Endothelial cell of umbilical vein (primary cell): ENCODE measurements around the gene SIPA1L3. TPM values are rescaled to one million over a fixed set of nuclear protein-coding genes. Genes with fewer than 3 reads are reported as not detected.

ENCODE experiments used
- BruUV-seq: library from RNA; stranded (reverse); fragments of 400-500 nt; replicated peaks from 2 replicates; lab custom pipeline; 2021; lab: Mats Ljungman, UMichigan
- CTCF ChIA-PET: fragments of 300-600, 350-600 bp; sonication (Branson Sonifier 250); formaldehyde crosslinking; loops from one replicate; lab custom pipeline; 2021; ENCODE audit warnings: antibody characterized with exemption, inconsistent platforms; lab: Charles Lee
- POLR2A ChIA-PET: fragments of 300-600, 350-600 bp; sonication (Branson Sonifier 250); formaldehyde crosslinking; loops from one replicate; lab custom pipeline; 2021; ENCODE audit warnings: antibody characterized with exemption, inconsistent platforms; lab: Charles Lee
- DNase-seq: peaks from one replicate; pipeline ENCODE4 v3.0.0-alpha.2; 2011; ENCODE audit warnings: low read depth, low spot score
- FAIRE-seq: peaks from 2 replicates; lab custom pipeline; 2011; peaks lifted over from hg19 to GRCh38; lab: Jason Lieb, UNC
- H2AFZ ChIP-seq: 2 replicates; pipeline ENCODE4 v1.6.0; 2012; ENCODE audit warnings: low read depth, low read length, control low read depth, inconsistent platforms
- H3K27ac ChIP-seq: 2 replicates; pipeline ENCODE4 v1.5.1; 2011; ENCODE audit warnings: low read depth, mild to moderate bottlenecking, control low read depth, low read length, moderate library complexity; ENCODE audit not compliant: insufficient read depth
- H3K27me3 ChIP-seq, 2 experiments: 2 replicates each; pipeline versions ENCODE4 v1.6.0 to v1.6.1; 2011; ENCODE audit warnings: low read length in 2 of 2, mixed read lengths in 1 of 2; ENCODE audit not compliant: control insufficient read depth in 2 of 2, insufficient read depth in 2 of 2
- H3K36me3 ChIP-seq, 2 experiments: 2 replicates in 1 of 2; 3 replicates in 1 of 2; pipeline ENCODE4 v1.5.1; 2011; ENCODE audit warnings: low read length in 2 of 2, mild to moderate bottlenecking in 1 of 2, moderate library complexity in 1 of 2; ENCODE audit not compliant: control insufficient read depth in 2 of 2, insufficient read depth in 2 of 2; ENCODE audit errors: extremely low read depth in 1 of 2
- H3K4me1 ChIP-seq: 3 replicates; pipeline ENCODE4 v1.5.1; 2011; ENCODE audit warnings: mild to moderate bottlenecking, low read length; ENCODE audit not compliant: control insufficient read depth, insufficient read depth; ENCODE audit errors: extremely low read depth
- H3K4me2 ChIP-seq: 2 replicates; pipeline ENCODE4 v1.6.1; 2011; ENCODE audit warnings: low read length, control low read depth, mixed read lengths; ENCODE audit not compliant: insufficient read depth
- H3K4me3 ChIP-seq, 3 experiments: fragments of 200-600 bp in 1 of 3; sonication (generic), shearing (Covaris generic) in 1 of 3; replicated peaks in 1 of 3; 2 replicates each; pipeline ENCODE4 v1.5.1; 2011 to 2016; ENCODE audit warnings: control low read depth in 3 of 3, low read length in 3 of 3, mild to moderate bottlenecking in 2 of 3, inconsistent platforms in 1 of 3, low read depth in 1 of 3, moderate library complexity in 1 of 3; ENCODE audit not compliant: insufficient read depth in 1 of 3
- H3K79me2 ChIP-seq: 2 replicates; pipeline ENCODE4 v1.6.0; 2012; ENCODE audit warnings: low read length, inconsistent platforms; ENCODE audit not compliant: control insufficient read depth, insufficient read depth
- H3K9ac ChIP-seq: replicated peaks from 2 replicates; pipeline ENCODE3; 2011; ENCODE audit warnings: low read length, control low read depth; ENCODE audit not compliant: insufficient read depth; ENCODE audit errors: extremely low read depth
- H3K9me1 ChIP-seq: replicated peaks from 3 replicates; pipeline ENCODE4 v1.6.0; 2011; ENCODE audit warnings: mild to moderate bottlenecking, low read length; ENCODE audit not compliant: control insufficient read depth, insufficient read depth; ENCODE audit errors: extremely low read depth
- H3K9me3 ChIP-seq: replicated peaks from 2 replicates; pipeline ENCODE4 v1.5.1; 2012; ENCODE audit warnings: low read length, inconsistent platforms; ENCODE audit not compliant: control insufficient read depth, insufficient read depth
- H4K20me1 ChIP-seq: replicated peaks from 2 replicates; pipeline ENCODE3; 2011; ENCODE audit warnings: mild to moderate bottlenecking, low read length; ENCODE audit not compliant: control insufficient read depth, insufficient read depth; ENCODE audit errors: extremely low read depth
- CTCF ChIP-seq, 2 donors: IDR thresholded peaks; 1 replicate in 1 of 2; 2 replicates in 1 of 2; pipeline ENCODE4 v1.5.1; 2011; ENCODE audit warnings: low read length in 2 of 2, mild to moderate bottlenecking in 2 of 2, moderate library complexity in 2 of 2, control low read depth in 1 of 2, inconsistent platforms in 1 of 2, low read depth in 1 of 2; ENCODE audit not compliant: insufficient read depth in 1 of 2; ENCODE audit errors: extremely low read depth in 1 of 2
- EZH2 ChIP-seq: IDR thresholded peaks from 2 replicates; pipeline ENCODE4 v1.6.1; 2012; ENCODE audit warnings: borderline replicate concordance, low read depth, mild to moderate bottlenecking, moderate library complexity, low read length, inconsistent platforms; ENCODE audit not compliant: severe bottlenecking
- FOS ChIP-seq: IDR thresholded peaks from 2 replicates; pipeline ENCODE4 v1.6.1; 2011; ENCODE audit warnings: mild to moderate bottlenecking, low read length, moderate library complexity, borderline replicate concordance; ENCODE audit not compliant: insufficient read depth
- GATA2 ChIP-seq: IDR thresholded peaks from 2 replicates; pipeline ENCODE4 v1.7.0; 2011; ENCODE audit warnings: low read depth, mild to moderate bottlenecking, moderate library complexity, mixed read lengths, low read length; ENCODE audit not compliant: insufficient read length, insufficient read depth
- JUN ChIP-seq: IDR thresholded peaks from 2 replicates; pipeline ENCODE4 v1.6.1; 2011; ENCODE audit warnings: borderline replicate concordance, low read depth; ENCODE audit not compliant: insufficient read length, insufficient read depth
- MAX ChIP-seq: IDR thresholded peaks from 2 replicates; pipeline ENCODE4 v1.6.1; 2011; ENCODE audit not compliant: insufficient read depth, insufficient read length
- MYC ChIP-seq: IDR thresholded peaks from one replicate; pipeline ENCODE4 v1.6.1; 2011; ENCODE audit warnings: mild to moderate bottlenecking, low read depth, low read length
- POLR2A ChIP-seq: IDR thresholded peaks from 2 replicates; pipeline ENCODE4 v1.6.1; 2012; ENCODE audit warnings: low read depth, mild to moderate bottlenecking, control low read depth, low read length
- POLR2AphosphoS5 ChIP-seq: IDR thresholded peaks from 2 replicates; pipeline ENCODE4 v1.6.1; 2012; ENCODE audit warnings: low read depth, mild to moderate bottlenecking, control low read depth, low read length, moderate library complexity; ENCODE audit not compliant: insufficient read depth
- dilution Hi-C: fragments of 300-500 bp; cut with MboI; formaldehyde crosslinking; loops from one replicate; pipeline ENCODE4 v1.15.0; 2019; ENCODE audit warnings: low sequenced_read_pairs; ENCODE audit not compliant: extremely low pct_ligation_motif_present
- intact Hi-C: fragments of 100-400 bp; cut with micrococcal nuclease; formaldehyde crosslinking; loops from one replicate; pipeline ENCODE4 v1.10.0; 2022
- polyA plus RNA-seq, 4 experiments: library from polyadenylated mRNA; depleted of rRNA in 3 of 4; stranded (reverse) in 3 of 4; unstranded in 1 of 4; fragments of >200 nt; gene quantifications; 2 replicates each; pipeline versions ENCODE4 v1.2.1 to v1.2.3, GENCODE V29; 2011 to 2012; ENCODE audit warnings: missing spikeins in 1 of 4
- total RNA-seq: library from RNA; stranded (reverse); gene quantifications from 2 replicates; pipeline ENCODE4 v1.2.3, GENCODE V29; 2021

Gene SIPA1L3
- total and polyA plus RNA-seq, 2 donors (not counting 3 experiments of a cell fraction or from before 2014, with no cell fraction given) = 14.2 to 47.2 TPM

DNA sequence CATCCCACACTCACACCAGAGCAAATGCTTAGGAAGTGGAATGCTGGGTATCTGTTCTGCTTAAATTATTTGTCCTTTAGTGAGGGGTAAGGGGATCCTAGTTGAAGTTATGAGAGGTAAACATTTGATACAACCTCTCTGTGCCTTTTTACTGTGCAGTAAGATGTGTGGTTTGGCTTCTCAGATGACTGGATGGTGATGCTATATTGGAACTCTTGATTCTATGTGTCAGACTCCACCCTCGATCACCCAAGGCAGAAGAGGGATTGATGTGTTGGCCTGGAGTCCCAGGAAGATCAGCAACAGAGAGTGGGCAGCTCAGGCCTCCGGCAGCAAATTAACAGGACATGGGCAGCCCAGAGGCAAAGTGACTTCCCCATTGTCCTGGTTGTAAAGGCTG, 66.7 kb downstream of the SIPA1L3 start:
- peaks cover 5% of the 10 kb centered on the region for H3K4me1 ChIP-seq
- H3K4me3 ChIP-seq = no peak overlapping the region
- FAIRE-seq (no peak), DNase-seq (no peak)
- peaks cover 2% of the 10 kb centered on the region for H3K9me3 ChIP-seq
- H3K27ac ChIP-seq = no peak overlapping the region
- H3K36me3 ChIP-seq = no peaks in the 10 kb centered on the region
- no peak overlapping the region for H3K9ac ChIP-seq
- BruUV-seq = no TSS peak
- ChIA-PET CTCF (interaction anchor here (1.1 kb wide), 1 partner anchor 10 kb away, joined by 3 read pairs; no protein-coding TSS in a partner anchor), POLR2A (no interaction called here)
- no peak overlapping the region for H2AFZ ChIP-seq
- no peaks in the 10 kb centered on the region for H3K27me3 ChIP-seq
- H4K20me1 ChIP-seq = no peaks in the 10 kb centered on the region
- no peaks in the 10 kb centered on the region for H3K9me1 ChIP-seq
- peaks cover 49% of the 10 kb centered on the region for H3K79me2 ChIP-seq
- intact Hi-C loops (no loop called here), dilution Hi-C loops (no loop called here)
- TF ChIP-seq CTCF (IDR thresholded peaks at IDR 0.05; ENCODE audit: extremely low read depth in 1 of 2, insufficient read depth in 1 of 2, low read depth in 1 of 2, low read length in 2 of 2) (no peak), POLR2AphosphoS5 (no peak), MAX (no peak), JUN (no peak), MYC (no peak), POLR2A (no peak), FOS (no peak), EZH2 (no peak), GATA2 (no peak)
- H3K4me2 ChIP-seq = no peak overlapping the region
